Activated CD4-positive, alpha-beta T cell treated with anti-CD3 and anti-CD28 coated beads for 4 hours (primary cell): ENCODE measurements around the gene ZNF799.
"Not testable (repeated sequence)": the region's sequence is repeated elsewhere in the genome, so short reads cannot be mapped to it uniquely, and the experiment has no call there.

Source experiments
- DNase-seq, 2 donors: peaks; one replicate each; pipeline ENCODE4 v3.0.0-alpha.2; 2020

Gene ZNF799

DNA sequence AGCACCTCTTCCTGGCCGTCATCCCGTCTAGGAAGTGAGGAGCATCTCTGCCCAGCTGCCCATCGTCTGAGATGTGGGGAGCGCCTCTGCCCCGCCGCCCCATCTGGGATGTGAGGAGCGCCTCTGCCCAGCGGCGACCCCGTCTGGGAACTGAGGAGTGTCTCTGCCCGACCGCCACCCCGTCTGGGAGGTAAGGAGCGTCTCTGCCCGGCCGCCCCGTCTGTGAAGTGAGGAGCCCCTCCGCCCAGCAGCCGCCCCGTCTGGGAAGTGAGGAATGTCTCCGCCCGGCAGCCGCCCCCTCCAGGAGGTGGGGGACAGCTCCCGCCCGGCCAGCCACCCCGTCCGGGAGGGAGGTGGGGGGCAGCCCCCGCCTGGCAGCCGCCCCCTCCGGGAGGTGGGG is 38.8 kb downstream of the ZNF799 start:
- DNase-seq, result not testable (repeated sequence)

DNA sequence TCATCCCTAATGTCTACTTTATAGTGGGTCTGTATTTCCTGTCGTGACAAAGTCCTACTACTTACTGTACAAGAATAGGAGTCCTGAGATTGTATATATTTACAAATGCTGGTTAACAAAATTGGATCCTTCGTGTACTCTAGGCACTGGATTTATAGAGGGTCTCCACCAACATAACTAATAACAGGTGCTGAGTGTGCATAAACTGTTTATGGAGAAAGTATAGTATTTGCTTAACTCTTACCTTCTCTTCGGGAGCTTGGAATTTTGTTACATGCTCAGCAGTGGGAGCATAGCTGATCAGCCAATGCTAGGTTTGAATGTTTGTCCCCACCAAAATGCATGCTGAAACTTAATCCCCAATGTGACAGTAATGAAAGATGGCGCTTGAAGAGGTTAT is 47.7 kb downstream of the ZNF799 start:
- no peak for DNase-seq

GRCh38 chr19:12350890-12351197 is 50.2 kb downstream of the ZNF799 start:
- no peak for DNase-seq

GRCh38 chr19:12350185-12350889 is 50.7 kb downstream of the ZNF799 start:
- no peak for DNase-seq

DNA sequence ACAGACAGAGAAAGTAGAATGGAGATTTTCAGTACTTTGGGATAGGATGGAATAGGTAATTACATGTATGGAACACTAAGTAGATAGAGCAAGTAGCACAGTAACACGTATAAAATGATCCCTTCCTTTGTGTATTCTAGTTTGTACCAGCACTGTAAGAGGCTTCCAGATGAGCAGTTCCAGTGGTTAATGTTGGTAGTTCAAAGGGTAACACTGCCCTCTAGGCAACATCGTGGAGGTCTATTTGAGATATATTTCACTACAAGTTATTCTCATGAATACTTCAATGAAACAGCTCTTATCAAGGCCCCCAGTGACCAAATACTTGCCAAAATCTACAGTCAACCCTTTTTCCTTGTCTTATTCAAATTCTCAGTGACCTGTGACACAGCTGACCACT is 54.2 kb downstream of the ZNF799 start:
- DNase-seq, result peak in 1 of 2 donors; percentile 18

GRCh38 chr19:12345197-12345596 is 55.9 kb downstream of the ZNF799 start:
- DNase-seq, result no peak
